ENCODE data around the gene PPP6R2. TPM values are rescaled to one million over a fixed set of nuclear protein-coding genes. Genes with fewer than 3 reads are reported as not detected.
"Not testable (repeated sequence)": the region's sequence is repeated elsewhere in the genome, so short reads cannot be mapped to it uniquely, and the experiment has no call there.

PPP6R2 gene
- total RNA-seq, 1 donor, result 61.2 TPM

- Histone ChIP-seq H4K20me1 (ENCODE audit: insufficient read depth, low read length) (peaks cover 9% of the 10 kb centered on the region), H3K79me2 (ENCODE audit: insufficient read depth, low read length) (peaks cover 2% of the 10 kb centered on the region), H3K9me3 (ENCODE audit: low read depth, low read length) (no peaks in the 10 kb centered on the region), H3K4me3 (ENCODE audit: insufficient read depth, low read length) (no peak overlapping the region), H3K4me1 (ENCODE audit: insufficient read depth, low read length) (no peaks in the 10 kb centered on the region), H3K27ac (ENCODE audit: low read depth, low read length) (no peak overlapping the region), H2AFZ (ENCODE audit: low read length) (no peak overlapping the region), H3K36me3 (ENCODE audit: insufficient read depth, low read length) (peaks cover 47% of the 10 kb centered on the region), H3K27me3 (ENCODE audit: insufficient read depth, low read length) (no peaks in the 10 kb centered on the region), H3K4me2 (ENCODE audit: insufficient read depth, low read length) (no peak overlapping the region)
- TF ChIP-seq CTCF (IDR thresholded peaks at IDR 0.05; ENCODE audit: extremely low read depth, low read depth, low read length), result no peak
- DNase-seq (ENCODE audit: insufficient read length, low spot score, missing footprints), result peak; percentile 61
Measured at GRCh38 chr22:50432131-50432876, 89.2 kb downstream of the PPP6R2 start.

GRCh38 chr22:50432877-50433510 lies 89.9 kb downstream of the PPP6R2 start:
- H2AFZ ChIP-seq (ENCODE audit: low read length); H3K27ac ChIP-seq (ENCODE audit: low read depth, low read length); H3K4me3 ChIP-seq (ENCODE audit: insufficient read depth, low read length); H3K4me2 ChIP-seq (ENCODE audit: insufficient read depth, low read length); H3K27me3 ChIP-seq (ENCODE audit: insufficient read depth, low read length); H3K79me2 ChIP-seq (ENCODE audit: insufficient read depth, low read length); H3K4me1 ChIP-seq (ENCODE audit: insufficient read depth, low read length); H4K20me1 ChIP-seq (ENCODE audit: insufficient read depth, low read length); H3K9me3 ChIP-seq (ENCODE audit: low read depth, low read length): not testable (repeated sequence)
- DNase-seq (ENCODE audit: insufficient read length, low spot score, missing footprints), result peak; percentile 78
- H3K36me3 ChIP-seq (ENCODE audit: insufficient read depth, low read length), result peaks cover 48% of the 10 kb centered on the region

GRCh38 chr22:50434849-50435248 lies 91.7 kb downstream of the PPP6R2 start:
- H3K4me3 ChIP-seq (ENCODE audit: insufficient read depth, low read length), result no peak overlapping the region
- H4K20me1 ChIP-seq (ENCODE audit: insufficient read depth, low read length), result peaks cover 9% of the 10 kb centered on the region
- no peak overlapping the region for H3K27ac ChIP-seq (ENCODE audit: low read depth, low read length)
- DNase-seq (ENCODE audit: insufficient read length, low spot score, missing footprints), result peak; percentile 72
- H3K27me3 ChIP-seq (ENCODE audit: insufficient read depth, low read length), result no peaks in the 10 kb centered on the region
- H3K4me1 ChIP-seq (ENCODE audit: insufficient read depth, low read length), result no peaks in the 10 kb centered on the region
- peaks cover 48% of the 10 kb centered on the region for H3K36me3 ChIP-seq (ENCODE audit: insufficient read depth, low read length)
- no peaks in the 10 kb centered on the region for H3K9me3 ChIP-seq (ENCODE audit: low read depth, low read length)
- no peak for TF ChIP-seq CTCF (IDR thresholded peaks at IDR 0.05; ENCODE audit: extremely low read depth, low read depth, low read length)
- H3K79me2 ChIP-seq (ENCODE audit: insufficient read depth, low read length), result no peaks in the 10 kb centered on the region
- H3K4me2 ChIP-seq (ENCODE audit: insufficient read depth, low read length), result no peak overlapping the region
- no peak overlapping the region for H2AFZ ChIP-seq (ENCODE audit: low read length)

- Histone ChIP-seq H3K79me2 (ENCODE audit: insufficient read depth, low read length) (no peaks in the 10 kb centered on the region), H3K36me3 (ENCODE audit: insufficient read depth, low read length) (peaks cover 43% of the 10 kb centered on the region), H3K27ac (ENCODE audit: low read depth, low read length) (no peak overlapping the region), H3K4me3 (ENCODE audit: insufficient read depth, low read length) (no peak overlapping the region), H2AFZ (ENCODE audit: low read length) (no peak overlapping the region), H3K4me1 (ENCODE audit: insufficient read depth, low read length) (no peaks in the 10 kb centered on the region), H3K4me2 (ENCODE audit: insufficient read depth, low read length) (no peak overlapping the region), H3K9me3 (ENCODE audit: low read depth, low read length) (no peaks in the 10 kb centered on the region), H4K20me1 (ENCODE audit: insufficient read depth, low read length) (peaks cover 9% of the 10 kb centered on the region), H3K27me3 (ENCODE audit: insufficient read depth, low read length) (no peaks in the 10 kb centered on the region)
- no peak for TF ChIP-seq CTCF (IDR thresholded peaks at IDR 0.05; ENCODE audit: extremely low read depth, low read depth, low read length)
- DNase-seq (ENCODE audit: insufficient read length, low spot score, missing footprints), result peak; percentile 81
Measured at GRCh38 chr22:50435291-50436014, 92.3 kb downstream of the PPP6R2 start.
